Sigmoid colon (tissue), 7 donors: ENCODE results near the gene GPS1. TPM values are rescaled to one million over a fixed set of nuclear protein-coding genes. Genes with fewer than 3 reads are reported as not detected.

Source experiments
- DNase-seq: peaks from one replicate; pipeline ENCODE4 v3.0.0-alpha.2; 2019
- H3K27ac ChIP-seq, 4 donors: fragments of 200-600 bp; sonication (generic); one replicate each; pipeline ENCODE4 v1.5.1; 2016 to 2019; ENCODE audit warnings: mild to moderate bottlenecking in 1 of 4
- H3K27me3 ChIP-seq, 3 donors: fragments of 200-600 bp; sonication (generic); one replicate each; pipeline ENCODE4 v1.5.1; 2019; ENCODE audit warnings: mild to moderate bottlenecking in 1 of 3
- H3K36me3 ChIP-seq, 4 donors: fragments of 200-600 bp; sonication (generic); one replicate each; pipeline ENCODE4 v1.5.1; 2016 to 2019
- H3K4me1 ChIP-seq, 4 donors: fragments of 200-600 bp; sonication (generic); one replicate each; pipeline ENCODE4 v1.5.1; 2017 to 2019
- H3K4me3 ChIP-seq, 4 donors: fragments of 200-600 bp; sonication (generic); one replicate each; pipeline ENCODE4 v1.5.1; 2017 to 2019; ENCODE audit warnings: mild to moderate bottlenecking in 2 of 4, moderate library complexity in 1 of 4
- H3K9me3 ChIP-seq, 4 donors: fragments of 200-600 bp in 3 of 4; sonication (generic) in 3 of 4; one replicate each; pipeline versions ENCODE4 v1.5.1 to v1.6.1; 2013 to 2019
- EP300 ChIP-seq, 4 donors: sonication (generic); formaldehyde crosslinking; IDR thresholded peaks; one replicate each; pipeline ENCODE4 v1.6.1; 2017; ENCODE audit warnings: antibody characterized with exemption in 4 of 4
- POLR2A ChIP-seq, 2 donors: fragments of 450-650 bp; IDR thresholded peaks; one replicate each; pipeline ENCODE4 v1.6.1; 2016; ENCODE audit warnings: antibody characterized with exemption in 2 of 2, mild to moderate bottlenecking in 2 of 2, moderate library complexity in 2 of 2
- POLR2AphosphoS5 ChIP-seq, 4 donors: sonication (generic); formaldehyde crosslinking; IDR thresholded peaks; one replicate each; pipeline ENCODE4 v1.6.1; 2017; ENCODE audit warnings: antibody characterized with exemption in 4 of 4
- WGBS, 2 donors: extraction: QIAGEN DNeasy Blood & Tissue Kit; methylation state at CpG; one replicate each; pipeline ENCODE4 v1.1.7; 2013; 5-methylcytosine and 5-hydroxymethylcytosine counted together
- intact Hi-C: fragments of 100-400 bp; cut with DNase I; formaldehyde crosslinking; loops from one replicate; pipeline ENCODE4 v1.15.1; 2023
- polyA plus RNA-seq, 3 donors: library from polyadenylated mRNA; stranded (reverse); fragments of 200-250 nt; gene quantifications; one replicate each; pipeline ENCODE4 v1.2.3, GENCODE V29; 2013
- total RNA-seq, 4 donors: library from RNA; depleted of rRNA; stranded (reverse); fragments of >200 nt; gene quantifications; one replicate each; pipeline ENCODE4 v1.1.0, GENCODE V29; 2016
- TF ChIP-seq, protein P1 (sequence below), 4 experiments: fragments of 450-650 bp in 3 of 4; fragments of 200-600 bp in 1 of 4; IDR thresholded peaks; one replicate each; pipeline ENCODE4 v1.5.1; 2016 to 2019; ENCODE audit warnings: antibody characterized with exemption in 4 of 4, mild to moderate bottlenecking in 3 of 4, moderate library complexity in 2 of 4
- donor health status: healthy with polysubstance abuse.
- donor health status: Bipolar disorder and iron deficiency.
- donor health status: healthy.

The GPS1 gene
- total and polyA plus RNA-seq, 7 donors: 64.6 to 83.6 (median 69.1) TPM

DNA sequence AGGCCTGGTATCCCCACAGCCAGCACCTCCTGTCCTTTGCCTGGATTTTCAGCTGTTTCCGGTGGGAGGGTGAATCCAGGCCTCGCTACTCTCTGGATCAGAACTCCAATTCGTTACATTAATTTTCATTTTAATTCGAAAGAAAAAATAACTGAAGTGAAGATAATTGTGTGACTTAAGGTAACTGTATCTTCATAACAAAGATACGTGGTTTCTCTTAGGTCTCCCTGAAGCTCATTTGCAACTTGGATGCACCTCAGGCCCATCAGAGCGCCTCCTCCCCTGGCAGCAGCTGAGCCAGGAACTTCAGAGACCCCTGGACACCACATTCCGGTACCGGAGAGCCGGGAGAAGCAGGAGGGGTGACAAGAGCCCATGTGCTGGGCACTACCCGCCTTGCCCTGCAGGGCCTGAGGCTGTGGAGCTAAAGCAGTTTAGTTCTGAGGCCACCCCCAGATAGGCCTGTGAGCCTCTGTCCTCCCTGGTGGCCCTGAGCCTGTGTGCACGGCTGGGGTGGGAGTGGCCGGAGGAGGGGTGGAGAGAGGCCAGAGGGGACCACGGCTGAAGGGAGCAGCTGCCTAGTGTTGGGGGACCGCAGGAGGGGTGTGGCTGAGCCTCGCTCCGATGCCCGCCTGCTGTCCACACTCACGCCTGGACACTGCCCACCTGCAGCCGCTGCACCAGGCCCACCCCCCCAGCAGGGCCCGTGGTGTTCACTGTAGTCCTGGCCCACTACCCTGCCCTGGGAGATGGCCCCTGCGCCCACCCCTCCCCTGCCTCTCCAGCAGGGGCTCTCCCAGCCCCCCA is 25.3 kb downstream of the GPS1 start:
- 85% methylated on average over 21 of the region's 21 CpGs for WGBS, 2 donors
- no peak for DNase-seq
- Histone ChIP-seq H3K4me3 (no peak overlapping the region), H3K27ac (no peak overlapping the region), H3K27me3 (no peaks in the 10 kb centered on the region), H3K36me3 (peaks cover 18 to 38% (median 27%) of the 10 kb centered on the region in 4 donors), H3K9me3 (no peaks in the 10 kb centered on the region), H3K4me1 (no peaks in the 10 kb centered on the region)
- no peak for TF ChIP-seq POLR2A (IDR thresholded peaks at IDR 0.05)
- no peak for TF ChIP-seq POLR2AphosphoS5 (IDR thresholded peaks at IDR 0.05)
- TF ChIP-seq EP300 (IDR thresholded peaks at IDR 0.05): no peak
- TF ChIP-seq, protein P1, sequence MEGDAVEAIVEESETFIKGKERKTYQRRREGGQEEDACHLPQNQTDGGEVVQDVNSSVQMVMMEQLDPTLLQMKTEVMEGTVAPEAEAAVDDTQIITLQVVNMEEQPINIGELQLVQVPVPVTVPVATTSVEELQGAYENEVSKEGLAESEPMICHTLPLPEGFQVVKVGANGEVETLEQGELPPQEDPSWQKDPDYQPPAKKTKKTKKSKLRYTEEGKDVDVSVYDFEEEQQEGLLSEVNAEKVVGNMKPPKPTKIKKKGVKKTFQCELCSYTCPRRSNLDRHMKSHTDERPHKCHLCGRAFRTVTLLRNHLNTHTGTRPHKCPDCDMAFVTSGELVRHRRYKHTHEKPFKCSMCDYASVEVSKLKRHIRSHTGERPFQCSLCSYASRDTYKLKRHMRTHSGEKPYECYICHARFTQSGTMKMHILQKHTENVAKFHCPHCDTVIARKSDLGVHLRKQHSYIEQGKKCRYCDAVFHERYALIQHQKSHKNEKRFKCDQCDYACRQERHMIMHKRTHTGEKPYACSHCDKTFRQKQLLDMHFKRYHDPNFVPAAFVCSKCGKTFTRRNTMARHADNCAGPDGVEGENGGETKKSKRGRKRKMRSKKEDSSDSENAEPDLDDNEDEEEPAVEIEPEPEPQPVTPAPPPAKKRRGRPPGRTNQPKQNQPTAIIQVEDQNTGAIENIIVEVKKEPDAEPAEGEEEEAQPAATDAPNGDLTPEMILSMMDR (IDR thresholded peaks at IDR 0.05): no peak
- intact Hi-C loops: no loop called here

DNA sequence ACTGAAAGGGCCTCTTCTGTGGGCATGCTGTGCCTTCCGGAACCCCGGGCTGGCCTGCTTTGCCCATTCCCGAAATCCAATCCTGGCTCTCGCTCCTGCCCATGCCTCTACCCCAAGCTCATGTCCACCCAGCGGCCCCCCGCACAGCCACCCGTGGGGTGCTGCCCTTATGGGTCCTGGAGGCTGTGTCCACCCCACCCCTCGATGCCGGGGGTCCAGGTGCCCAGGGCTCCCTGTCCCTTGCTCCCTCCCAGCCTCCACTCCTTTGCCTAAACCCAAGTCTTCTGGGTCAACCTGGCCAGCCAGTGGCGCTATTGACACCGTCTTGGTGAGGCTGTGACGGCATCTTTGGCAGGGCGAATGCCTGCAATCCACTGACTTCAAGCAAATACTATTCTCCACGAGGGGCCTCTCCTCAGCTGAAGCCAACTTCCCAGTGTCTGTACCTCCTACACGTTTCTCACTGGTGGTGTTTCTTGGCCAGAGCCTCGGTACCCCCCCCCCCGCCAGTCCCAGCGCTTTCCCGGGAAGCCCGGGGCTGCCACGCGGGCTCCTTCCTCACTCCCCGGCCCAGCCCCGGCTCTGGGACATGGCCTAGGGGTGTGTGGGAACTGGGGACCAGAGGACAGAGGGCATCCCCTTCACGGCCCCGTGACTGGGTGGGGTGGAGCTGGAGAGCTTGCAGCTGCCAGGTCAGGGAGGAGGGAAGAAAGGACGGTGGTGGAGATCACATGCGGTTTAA is 26.1 kb downstream of the GPS1 start:
- TF ChIP-seq POLR2AphosphoS5 (IDR thresholded peaks at IDR 0.05): no peak
- TF ChIP-seq, protein P1 (IDR thresholded peaks at IDR 0.05): no peak
- TF ChIP-seq POLR2A (IDR thresholded peaks at IDR 0.05): no peak
- TF ChIP-seq EP300 (IDR thresholded peaks at IDR 0.05): no peak
- no peaks in the 10 kb centered on the region for H3K27me3 ChIP-seq
- no peak overlapping the region for H3K4me3 ChIP-seq
- no peaks in the 10 kb centered on the region for H3K9me3 ChIP-seq
- H3K27ac ChIP-seq: no peak overlapping the region
- no peaks in the 10 kb centered on the region for H3K4me1 ChIP-seq
- peaks cover 23 to 46% (median 34%) of the 10 kb centered on the region in 4 donors for H3K36me3 ChIP-seq
- WGBS, 2 donors: 73 to 81% methylated on average over 28 of the region's 28 CpGs
- no peak for DNase-seq
- intact Hi-C loops: no loop called here

DNA sequence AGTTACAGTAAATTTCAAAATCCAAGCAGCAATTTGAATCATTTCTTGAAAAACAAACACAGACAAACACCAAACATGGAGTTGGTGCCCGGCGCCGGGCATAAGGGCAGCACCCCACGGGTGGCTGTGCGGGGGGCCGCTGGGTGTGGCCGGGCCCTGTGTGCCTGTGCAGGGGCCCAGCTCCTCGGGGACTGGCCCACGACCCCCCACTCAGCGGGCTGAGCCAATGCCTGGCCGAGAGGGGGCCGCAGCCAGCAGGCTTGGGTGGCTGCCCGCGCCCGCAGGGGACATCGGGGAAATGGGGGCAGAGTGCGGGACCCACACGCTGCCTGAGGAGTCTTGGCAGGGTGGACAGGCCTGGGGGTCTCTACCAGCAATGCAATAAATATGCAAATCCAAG is 26.7 kb downstream of the GPS1 start:
- Histone ChIP-seq H3K9me3 (no peaks in the 10 kb centered on the region), H3K4me1 (no peaks in the 10 kb centered on the region), H3K36me3 (peaks cover 29 to 52% (median 40%) of the 10 kb centered on the region in 4 donors), H3K27ac (no peak overlapping the region), H3K4me3 (no peak overlapping the region), H3K27me3 (no peaks in the 10 kb centered on the region)
- TF ChIP-seq, protein P1 (IDR thresholded peaks at IDR 0.05): no peak
- no peak for TF ChIP-seq EP300 (IDR thresholded peaks at IDR 0.05)
- no peak for TF ChIP-seq POLR2AphosphoS5 (IDR thresholded peaks at IDR 0.05)
- TF ChIP-seq POLR2A (IDR thresholded peaks at IDR 0.05): no peak
- WGBS, 2 donors: 93 to 95% methylated on average over 18 of the region's 18 CpGs
- DNase-seq: no peak
- intact Hi-C loops: no loop called here

DNA sequence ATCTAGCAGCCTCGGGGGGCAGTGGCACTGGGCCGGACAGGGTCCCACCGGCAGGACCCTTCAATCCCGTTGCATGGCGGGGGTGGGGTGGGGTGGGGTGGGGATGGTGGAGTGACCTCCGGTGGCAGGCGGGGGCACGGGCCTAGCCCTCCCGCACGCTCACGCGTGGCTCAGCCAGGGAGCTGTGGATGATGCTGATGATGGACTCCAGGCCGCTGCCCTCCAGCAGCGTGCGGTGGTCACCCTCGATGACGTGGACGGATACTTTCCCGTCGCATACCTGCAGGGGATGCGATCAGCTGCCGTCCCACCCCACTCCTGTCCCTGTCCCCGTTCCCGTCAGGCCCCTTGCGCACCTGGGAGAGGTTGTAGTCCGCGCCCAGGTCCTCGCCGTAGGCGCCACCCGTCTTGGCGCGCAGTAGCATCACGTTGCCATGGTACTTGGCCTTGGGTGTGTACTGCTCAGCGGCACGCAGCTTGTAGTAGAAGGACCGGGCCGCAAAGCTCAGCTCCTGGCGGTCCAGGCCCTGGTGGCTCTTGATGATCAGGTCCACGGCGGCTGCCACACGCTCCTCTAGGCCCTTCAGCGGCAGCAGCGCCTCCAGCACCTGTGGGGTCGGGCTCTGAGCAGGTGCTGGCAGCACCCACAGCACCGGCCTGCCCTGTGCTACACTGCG is 27.4 kb downstream of the GPS1 start:
- intact Hi-C loops: no loop called here
- no peak for DNase-seq
- WGBS, 2 donors: 92 to 96% methylated on average over 47 of the region's 47 CpGs
- Histone ChIP-seq H3K27ac (no peak overlapping the region), H3K4me1 (no peaks in the 10 kb centered on the region), H3K9me3 (no peaks in the 10 kb centered on the region), H3K4me3 (no peak overlapping the region), H3K36me3 (peaks cover 36 to 59% (median 47%) of the 10 kb centered on the region in 4 donors), H3K27me3 (no peaks in the 10 kb centered on the region)
- TF ChIP-seq POLR2A (IDR thresholded peaks at IDR 0.05) (no peak), POLR2AphosphoS5 (IDR thresholded peaks at IDR 0.05) (no peak)
